ENCODE results near the gene GPC6. TPM values are rescaled to one million over a fixed set of nuclear protein-coding genes. Genes with fewer than 3 reads are reported as not detected.

The GPC6 gene
- polyA plus RNA-seq, 1 donor from 2014 or later, result 9.0 TPM

DNA sequence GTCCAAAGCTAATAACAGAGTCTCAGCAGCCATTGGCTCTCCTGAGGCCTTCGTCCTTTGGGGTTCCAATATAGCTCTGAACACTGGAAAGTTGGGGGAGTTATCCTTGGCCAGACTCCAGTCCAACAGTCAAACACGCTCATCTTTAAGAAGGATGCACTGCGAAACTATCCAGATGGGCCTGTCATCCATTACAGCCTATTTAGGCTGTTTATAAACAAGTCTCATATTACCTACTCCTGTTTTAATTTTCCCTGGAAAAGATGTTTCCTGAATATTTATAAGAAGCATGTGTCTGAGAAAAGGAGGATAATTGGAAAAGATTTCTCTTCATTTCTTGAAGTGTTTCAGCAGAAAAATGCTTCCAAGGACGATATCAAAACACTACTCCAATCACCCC lies 1082.2 kb downstream of the GPC6 start:
- Histone ChIP-seq H3K9me3 (ENCODE audit: low read length) (no peaks in the 10 kb centered on the region), H3K27me3 (ENCODE audit: insufficient read depth, low read depth, low read length) (no peaks in the 10 kb centered on the region), H3K36me3 (ENCODE audit: insufficient read depth, low read length) (no peaks in the 10 kb centered on the region), H4K20me1 (ENCODE audit: insufficient read depth) (no peaks in the 10 kb centered on the region), H3K9ac (ENCODE audit: low read length) (no peak overlapping the region), H3K9me2 (ENCODE audit: insufficient read depth, low read length) (no peaks in the 10 kb centered on the region), H3K4me2 (ENCODE audit: low read length) (no peak overlapping the region), H3K79me2 (replicated peaks; ENCODE audit: insufficient read depth, low read length) (no peaks in the 10 kb centered on the region), H3F3A (ENCODE audit: insufficient read depth, low read length, poor library complexity, severe bottlenecking) (no peaks in the 10 kb centered on the region), H3K27ac (ENCODE audit: low read length) (no peak overlapping the region), H3K4me3 (ENCODE audit: low read length) (no peak overlapping the region), H2AFZ (ENCODE audit: low read depth, low read length) (no peak overlapping the region)
- TF ChIP-seq, protein P1, sequence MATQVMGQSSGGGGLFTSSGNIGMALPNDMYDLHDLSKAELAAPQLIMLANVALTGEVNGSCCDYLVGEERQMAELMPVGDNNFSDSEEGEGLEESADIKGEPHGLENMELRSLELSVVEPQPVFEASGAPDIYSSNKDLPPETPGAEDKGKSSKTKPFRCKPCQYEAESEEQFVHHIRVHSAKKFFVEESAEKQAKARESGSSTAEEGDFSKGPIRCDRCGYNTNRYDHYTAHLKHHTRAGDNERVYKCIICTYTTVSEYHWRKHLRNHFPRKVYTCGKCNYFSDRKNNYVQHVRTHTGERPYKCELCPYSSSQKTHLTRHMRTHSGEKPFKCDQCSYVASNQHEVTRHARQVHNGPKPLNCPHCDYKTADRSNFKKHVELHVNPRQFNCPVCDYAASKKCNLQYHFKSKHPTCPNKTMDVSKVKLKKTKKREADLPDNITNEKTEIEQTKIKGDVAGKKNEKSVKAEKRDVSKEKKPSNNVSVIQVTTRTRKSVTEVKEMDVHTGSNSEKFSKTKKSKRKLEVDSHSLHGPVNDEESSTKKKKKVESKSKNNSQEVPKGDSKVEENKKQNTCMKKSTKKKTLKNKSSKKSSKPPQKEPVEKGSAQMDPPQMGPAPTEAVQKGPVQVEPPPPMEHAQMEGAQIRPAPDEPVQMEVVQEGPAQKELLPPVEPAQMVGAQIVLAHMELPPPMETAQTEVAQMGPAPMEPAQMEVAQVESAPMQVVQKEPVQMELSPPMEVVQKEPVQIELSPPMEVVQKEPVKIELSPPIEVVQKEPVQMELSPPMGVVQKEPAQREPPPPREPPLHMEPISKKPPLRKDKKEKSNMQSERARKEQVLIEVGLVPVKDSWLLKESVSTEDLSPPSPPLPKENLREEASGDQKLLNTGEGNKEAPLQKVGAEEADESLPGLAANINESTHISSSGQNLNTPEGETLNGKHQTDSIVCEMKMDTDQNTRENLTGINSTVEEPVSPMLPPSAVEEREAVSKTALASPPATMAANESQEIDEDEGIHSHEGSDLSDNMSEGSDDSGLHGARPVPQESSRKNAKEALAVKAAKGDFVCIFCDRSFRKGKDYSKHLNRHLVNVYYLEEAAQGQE (IDR thresholded peaks at IDR 0.05; ENCODE audit: borderline replicate concordance), result no peak
- TF ChIP-seq RAD21 (conservative IDR thresholded peaks at IDR 0.05) (no peak), EZH2 (IDR thresholded peaks at IDR 0.05; ENCODE audit: borderline replicate concordance, insufficient read depth, low read length, poor library complexity, severe bottlenecking) (no peak), SMC3 (conservative IDR thresholded peaks at IDR 0.05; ENCODE audit: poor library complexity) (no peak), CTCF (IDR thresholded peaks at IDR 0.05; ENCODE audit: poor library complexity, severe bottlenecking) (no peak), MXI1 (conservative IDR thresholded peaks at IDR 0.05; ENCODE audit: poor library complexity, severe bottlenecking) (no peak), POLR2AphosphoS5 (IDR thresholded peaks at IDR 0.05) (no peak), EP300 (conservative IDR thresholded peaks at IDR 0.05; ENCODE audit: poor library complexity, severe bottlenecking) (no peak), TAF1 (IDR thresholded peaks at IDR 0.05; ENCODE audit: low read depth) (no peak)

GRCh38 chr13:94309576-94309975 lies 1083.0 kb downstream of the GPC6 start:
- no peaks in the 10 kb centered on the region for H3K9me3 ChIP-seq (ENCODE audit: low read length)
- no peak for TF ChIP-seq EP300 (conservative IDR thresholded peaks at IDR 0.05; ENCODE audit: poor library complexity, severe bottlenecking)
- TF ChIP-seq, protein P1 (IDR thresholded peaks at IDR 0.05; ENCODE audit: borderline replicate concordance), result no peak
- TF ChIP-seq MXI1 (conservative IDR thresholded peaks at IDR 0.05; ENCODE audit: poor library complexity, severe bottlenecking), result no peak
- no peak for TF ChIP-seq RAD21 (conservative IDR thresholded peaks at IDR 0.05)
- TF ChIP-seq TAF1 (IDR thresholded peaks at IDR 0.05; ENCODE audit: low read depth), result no peak
- no peak for TF ChIP-seq CTCF (IDR thresholded peaks at IDR 0.05; ENCODE audit: poor library complexity, severe bottlenecking)
- TF ChIP-seq EZH2 (IDR thresholded peaks at IDR 0.05; ENCODE audit: borderline replicate concordance, insufficient read depth, low read length, poor library complexity, severe bottlenecking), result no peak
- TF ChIP-seq SMC3 (conservative IDR thresholded peaks at IDR 0.05; ENCODE audit: poor library complexity), result no peak
- no peak overlapping the region for H3K4me3 ChIP-seq (ENCODE audit: low read length)
- no peaks in the 10 kb centered on the region for H3F3A ChIP-seq (ENCODE audit: insufficient read depth, low read length, poor library complexity, severe bottlenecking)
- no peaks in the 10 kb centered on the region for H3K36me3 ChIP-seq (ENCODE audit: insufficient read depth, low read length)
- H3K9ac ChIP-seq (ENCODE audit: low read length), result no peak overlapping the region
- no peaks in the 10 kb centered on the region for H3K9me2 ChIP-seq (ENCODE audit: insufficient read depth, low read length)
- no peaks in the 10 kb centered on the region for H4K20me1 ChIP-seq (ENCODE audit: insufficient read depth)
- H3K79me2 ChIP-seq (replicated peaks; ENCODE audit: insufficient read depth, low read length), result no peaks in the 10 kb centered on the region
- H3K27me3 ChIP-seq (ENCODE audit: insufficient read depth, low read depth, low read length), result no peaks in the 10 kb centered on the region
- no peak overlapping the region for H3K27ac ChIP-seq (ENCODE audit: low read length)
- H2AFZ ChIP-seq (ENCODE audit: low read depth, low read length), result no peak overlapping the region
- no peak overlapping the region for H3K4me2 ChIP-seq (ENCODE audit: low read length)

Measured in neural cell (in vitro differentiated cells).